ENCODE data around the gene SIK2. TPM values are rescaled to one million over a fixed set of nuclear protein-coding genes. Genes with fewer than 3 reads are reported as not detected.

SIK2 gene
- total and polyA plus RNA-seq, 3 experiments from 2014 or later, result 0.48 to 10.3 (median 8.8) TPM

DNA sequence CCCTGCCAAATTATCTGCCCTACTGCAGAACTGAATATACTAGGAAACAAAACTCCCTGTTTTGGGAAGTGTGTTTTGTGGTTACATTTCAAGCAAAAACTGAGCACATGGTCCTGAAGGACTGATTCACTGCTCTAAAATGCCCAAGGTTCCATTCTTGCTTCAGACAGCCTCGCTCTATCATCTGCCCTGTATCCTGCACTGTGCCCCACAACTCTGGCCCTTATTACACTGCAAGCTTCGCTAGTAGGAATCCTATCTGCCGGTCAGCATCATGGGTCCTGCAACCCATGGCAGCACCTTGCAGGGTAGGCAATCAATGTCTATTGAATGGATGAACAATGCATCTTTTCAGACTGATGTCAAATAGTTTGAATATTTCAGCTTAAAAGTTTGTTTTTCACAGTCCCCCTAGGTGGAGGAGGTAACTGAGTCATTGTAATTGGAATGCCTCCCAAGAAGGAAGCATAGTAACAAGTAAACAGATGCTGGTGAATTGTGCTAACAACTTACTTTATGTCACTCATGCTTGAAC lies 40.4 kb upstream of the SIK2 start:
- Mint-ChIP-seq H3K27me3 (peaks cover 0 to 7% of the 10 kb centered on the region in 2 donors), H3K27ac (no peak overlapping the region), H3K4me1 (no peaks in the 10 kb centered on the region), H3K9me3 (peaks cover 0 to 4% (median 0%) of the 10 kb centered on the region in 5 donors), H3K4me3 (no peak overlapping the region), H3K36me3 (no peaks in the 10 kb centered on the region)
- ChIA-PET POLR2A (no interaction called here), CTCF (interaction anchor here (1.0 to 1.5 kb wide), 3 partner anchors 9 to 280 kb away, joined by 3 to 4 read pairs (median 3); no protein-coding TSS in a partner anchor)
- no peaks in the 10 kb centered on the region for H3K36me3 ChIP-seq (ENCODE audit: insufficient read depth, low read length)
- H3K9me3 ChIP-seq (ENCODE audit: low read length), result no peaks in the 10 kb centered on the region
- H3K4me3 ChIP-seq (ENCODE audit: low read length), result no peak overlapping the region
- H3K4me1 ChIP-seq (ENCODE audit: insufficient read depth, low read length), result no peaks in the 10 kb centered on the region
- H3K27me3 ChIP-seq (ENCODE audit: insufficient read depth, low read length, poor library complexity, severe bottlenecking), result no peaks in the 10 kb centered on the region
- no peak overlapping the region for H3K27ac ChIP-seq (ENCODE audit: low read depth, low read length)
- no peak for DNase-seq

GRCh38 chr11:111562692-111563389 lies 39.4 kb upstream of the SIK2 start:
- Histone ChIP-seq H3K9me3 (ENCODE audit: low read length) (no peaks in the 10 kb centered on the region), H3K36me3 (ENCODE audit: insufficient read depth, low read length) (no peaks in the 10 kb centered on the region), H3K27me3 (ENCODE audit: insufficient read depth, low read length, poor library complexity, severe bottlenecking) (no peaks in the 10 kb centered on the region), H3K27ac (ENCODE audit: low read depth, low read length) (no peak overlapping the region), H3K4me3 (ENCODE audit: low read length) (no peak overlapping the region), H3K4me1 (ENCODE audit: insufficient read depth, low read length) (no peaks in the 10 kb centered on the region)
- CTCF ChIA-PET, result interaction anchor here (1.0 to 2.3 kb wide), 3 partner anchors 10 to 279 kb away, joined by 3 to 7 read pairs (median 4); no protein-coding TSS in a partner anchor
- DNase-seq, result no peak
- H3K36me3 Mint-ChIP-seq, result no peaks in the 10 kb centered on the region
- H3K4me1 Mint-ChIP-seq, result no peaks in the 10 kb centered on the region
- peaks cover 0 to 7% of the 10 kb centered on the region in 2 donors for H3K27me3 Mint-ChIP-seq
- H3K4me3 Mint-ChIP-seq, result no peak overlapping the region
- POLR2A ChIA-PET, result no interaction called here
- no peaks in the 10 kb centered on the region for H3K9me3 Mint-ChIP-seq
- H3K27ac Mint-ChIP-seq, result peak overlapping the region in 1 of 8 donors; percentile 34

- Mint-ChIP-seq H3K36me3 (no peaks in the 10 kb centered on the region), H3K27ac (no peak overlapping the region), H3K9me3 (no peaks in the 10 kb centered on the region), H3K4me3 (no peak overlapping the region), H3K4me1 (no peaks in the 10 kb centered on the region), H3K27me3 (peaks cover 0 to 12% of the 10 kb centered on the region in 2 donors)
- CTCF ChIA-PET, result interaction anchor here (0.7 to 2.3 kb wide), 3 partner anchors 10 to 277 kb away, joined by 3 to 7 read pairs (median 5); no protein-coding TSS in a partner anchor
- Histone ChIP-seq H3K4me1 (ENCODE audit: insufficient read depth, low read length) (no peaks in the 10 kb centered on the region), H3K4me3 (ENCODE audit: low read length) (no peak overlapping the region), H3K9me3 (ENCODE audit: low read length) (no peaks in the 10 kb centered on the region), H3K36me3 (ENCODE audit: insufficient read depth, low read length) (no peaks in the 10 kb centered on the region), H3K27ac (ENCODE audit: low read depth, low read length) (no peak overlapping the region), H3K27me3 (ENCODE audit: insufficient read depth, low read length, poor library complexity, severe bottlenecking) (no peaks in the 10 kb centered on the region)
- peak; percentile 30 to 62 (median 49) for DNase-seq
- POLR2A ChIA-PET, result no interaction called here
Measured at GRCh38 chr11:111565114-111565720, 37.0 kb upstream of the SIK2 start.

DNA sequence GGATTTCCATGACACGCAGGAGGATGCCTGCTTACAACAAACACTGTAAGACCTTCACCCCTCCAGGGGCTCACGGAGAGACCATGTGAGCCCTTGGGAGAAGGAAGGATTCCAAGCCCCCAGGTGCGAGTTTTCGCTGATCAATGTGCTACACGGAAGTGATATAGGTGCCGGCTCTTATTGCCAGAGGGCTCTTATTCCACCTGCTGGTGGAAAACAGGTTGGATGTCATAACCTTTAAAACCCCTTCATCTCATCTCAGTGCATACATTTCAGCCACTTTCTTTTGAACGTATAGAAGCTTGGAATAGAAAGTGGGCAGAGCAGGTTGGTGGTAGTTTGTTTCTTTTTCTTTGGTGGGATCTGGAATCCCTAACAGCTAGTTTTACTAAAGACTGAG lies 35.9 kb upstream of the SIK2 start:
- CTCF ChIA-PET, result interaction anchor here (1.1 to 1.4 kb wide), 2 partner anchors 11 to 276 kb away, joined by 3 to 4 read pairs; no protein-coding TSS in a partner anchor
- Histone ChIP-seq H3K9me3 (ENCODE audit: low read length) (no peaks in the 10 kb centered on the region), H3K27ac (ENCODE audit: low read depth, low read length) (no peak overlapping the region), H3K36me3 (ENCODE audit: insufficient read depth, low read length) (no peaks in the 10 kb centered on the region), H3K4me1 (ENCODE audit: insufficient read depth, low read length) (no peaks in the 10 kb centered on the region), H3K4me3 (ENCODE audit: low read length) (no peak overlapping the region), H3K27me3 (ENCODE audit: insufficient read depth, low read length, poor library complexity, severe bottlenecking) (no peaks in the 10 kb centered on the region)
- peak overlapping the region in 1 of 8 donors; percentile 32 for H3K27ac Mint-ChIP-seq
- H3K4me3 Mint-ChIP-seq, result no peak overlapping the region
- no peaks in the 10 kb centered on the region for H3K9me3 Mint-ChIP-seq
- DNase-seq, result no peak
- no peaks in the 10 kb centered on the region for H3K36me3 Mint-ChIP-seq
- H3K27me3 Mint-ChIP-seq, result peaks cover 0 to 20% of the 10 kb centered on the region in 2 donors
- no peaks in the 10 kb centered on the region for H3K4me1 Mint-ChIP-seq
- POLR2A ChIA-PET, result no interaction called here

DNA sequence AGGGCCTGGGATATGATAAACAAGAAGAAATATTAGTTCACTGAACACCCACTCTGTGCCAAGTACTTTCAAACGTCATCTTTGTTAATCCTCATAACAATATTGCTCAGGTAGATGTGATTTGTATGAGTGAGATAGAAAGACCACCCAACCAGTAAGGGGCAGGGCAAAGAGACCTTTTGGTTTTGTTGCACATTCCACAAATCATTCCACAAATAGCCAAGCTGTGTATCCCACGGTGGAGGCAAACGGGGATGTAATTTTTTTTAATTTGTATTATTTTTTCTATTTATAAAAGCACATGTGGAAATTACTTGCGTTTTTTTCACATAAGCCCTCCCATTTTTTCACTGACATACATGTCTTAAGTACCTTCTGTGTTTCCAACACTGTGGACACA lies 32.8 kb upstream of the SIK2 start:
- Mint-ChIP-seq H3K27ac (no peak overlapping the region), H3K4me1 (no peaks in the 10 kb centered on the region), H3K36me3 (no peaks in the 10 kb centered on the region), H3K4me3 (no peak overlapping the region), H3K9me3 (no peaks in the 10 kb centered on the region), H3K27me3 (peaks cover 0 to 21% of the 10 kb centered on the region in 2 donors)
- DNase-seq, result no peak
- no peaks in the 10 kb centered on the region for H3K9me3 ChIP-seq (ENCODE audit: low read length)
- no peaks in the 10 kb centered on the region for H3K27me3 ChIP-seq (ENCODE audit: insufficient read depth, low read length, poor library complexity, severe bottlenecking)
- no peak overlapping the region for H3K27ac ChIP-seq (ENCODE audit: low read depth, low read length)
- H3K4me3 ChIP-seq (ENCODE audit: low read length), result no peak overlapping the region
- CTCF ChIA-PET, result interaction anchor here (0.9 to 1.2 kb wide), 2 partner anchors 13 to 272 kb away, joined by 3 read pairs; no protein-coding TSS in a partner anchor
- H3K36me3 ChIP-seq (ENCODE audit: insufficient read depth, low read length), result no peaks in the 10 kb centered on the region
- POLR2A ChIA-PET, result no interaction called here
- no peaks in the 10 kb centered on the region for H3K4me1 ChIP-seq (ENCODE audit: insufficient read depth, low read length)

- Histone ChIP-seq H3K4me1 (ENCODE audit: insufficient read depth, low read length) (no peaks in the 10 kb centered on the region), H3K27ac (ENCODE audit: low read depth, low read length) (no peak overlapping the region), H3K4me3 (ENCODE audit: low read length) (no peak overlapping the region), H3K27me3 (ENCODE audit: insufficient read depth, low read length, poor library complexity, severe bottlenecking) (no peaks in the 10 kb centered on the region), H3K36me3 (ENCODE audit: insufficient read depth, low read length) (no peaks in the 10 kb centered on the region), H3K9me3 (ENCODE audit: low read length) (no peaks in the 10 kb centered on the region)
- Mint-ChIP-seq H3K4me1 (no peaks in the 10 kb centered on the region), H3K27me3 (peaks cover 0 to 21% of the 10 kb centered on the region in 2 donors), H3K4me3 (no peak overlapping the region), H3K27ac (no peak overlapping the region), H3K9me3 (no peaks in the 10 kb centered on the region), H3K36me3 (no peaks in the 10 kb centered on the region)
- CTCF ChIA-PET, result no interaction called here
- no peak for DNase-seq
- POLR2A ChIA-PET, result no interaction called here
Measured at GRCh38 chr11:111570796-111571195, 31.5 kb upstream of the SIK2 start.

DNA sequence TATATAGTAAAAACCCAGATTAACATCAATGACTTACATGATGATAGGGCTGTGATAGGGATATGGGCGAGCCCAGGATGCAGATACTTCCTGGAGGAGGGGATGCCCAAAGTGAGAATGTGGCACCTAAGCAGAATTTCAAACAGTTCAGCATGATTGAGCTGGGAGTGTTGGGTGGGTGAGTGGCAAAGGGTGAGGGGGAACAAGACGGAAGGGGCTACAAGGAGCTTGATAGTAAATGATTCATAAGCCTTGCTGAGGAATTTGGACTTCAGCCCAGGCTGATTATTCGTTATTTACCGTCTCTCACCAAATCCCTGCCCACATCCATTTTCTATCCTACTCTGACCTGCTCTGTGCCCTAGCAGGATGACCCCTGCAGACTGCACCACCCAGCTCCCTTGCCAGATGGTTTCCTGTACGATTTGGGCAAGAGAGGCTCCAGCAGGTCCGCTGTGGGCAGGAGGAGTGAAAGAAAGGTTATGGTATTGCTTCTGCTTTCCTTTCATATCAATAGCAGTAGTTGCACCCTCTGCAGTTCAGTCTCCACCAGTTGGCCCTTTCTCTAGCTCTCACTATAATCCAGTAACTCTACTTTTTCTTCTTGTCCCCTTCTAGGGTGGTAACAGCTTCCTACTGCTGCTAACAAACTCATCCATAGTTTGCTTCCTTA lies 30.3 kb upstream of the SIK2 start:
- Mint-ChIP-seq H3K27ac (no peak overlapping the region), H3K4me1 (no peaks in the 10 kb centered on the region), H3K9me3 (no peaks in the 10 kb centered on the region), H3K27me3 (peaks cover 0 to 21% of the 10 kb centered on the region in 2 donors), H3K4me3 (no peak overlapping the region), H3K36me3 (no peaks in the 10 kb centered on the region)
- Histone ChIP-seq H3K27me3 (ENCODE audit: insufficient read depth, low read length, poor library complexity, severe bottlenecking) (no peaks in the 10 kb centered on the region), H3K4me3 (ENCODE audit: low read length) (no peak overlapping the region), H3K27ac (ENCODE audit: low read depth, low read length) (no peak overlapping the region), H3K36me3 (ENCODE audit: insufficient read depth, low read length) (no peaks in the 10 kb centered on the region), H3K9me3 (ENCODE audit: low read length) (no peaks in the 10 kb centered on the region), H3K4me1 (ENCODE audit: insufficient read depth, low read length) (no peaks in the 10 kb centered on the region)
- POLR2A ChIA-PET, result no interaction called here
- no peak for DNase-seq
- CTCF ChIA-PET, result interaction anchor here (0.6 to 2.1 kb wide), 3 partner anchors 15 to 207 kb away, joined by 3 to 7 read pairs (median 4); no protein-coding TSS in a partner anchor

DNA sequence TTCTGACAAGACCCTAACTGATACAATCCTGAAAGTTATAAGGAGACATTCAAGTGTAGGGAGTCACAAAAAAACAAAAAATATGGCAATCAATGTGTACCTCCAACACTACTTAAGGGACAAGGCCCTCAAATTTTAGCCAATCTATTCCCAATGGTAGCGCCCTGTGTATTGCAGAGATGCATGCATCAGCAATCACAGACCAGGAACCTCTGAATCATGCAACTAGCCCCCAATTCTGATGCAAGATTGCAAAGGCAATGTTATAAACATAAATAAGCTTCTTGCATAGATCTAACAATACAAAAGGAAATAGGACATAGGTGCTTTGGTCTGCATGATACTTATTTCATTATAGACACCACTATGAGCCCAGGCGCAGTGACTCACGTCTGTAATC lies 29.7 kb upstream of the SIK2 start:
- Mint-ChIP-seq H3K4me3 (no peak overlapping the region), H3K27ac (no peak overlapping the region), H3K36me3 (no peaks in the 10 kb centered on the region), H3K4me1 (no peaks in the 10 kb centered on the region), H3K27me3 (peaks cover 0 to 21% of the 10 kb centered on the region in 2 donors), H3K9me3 (no peaks in the 10 kb centered on the region)
- Histone ChIP-seq H3K4me1 (ENCODE audit: insufficient read depth, low read length) (no peaks in the 10 kb centered on the region), H3K4me3 (ENCODE audit: low read length) (no peak overlapping the region), H3K27me3 (ENCODE audit: insufficient read depth, low read length, poor library complexity, severe bottlenecking) (no peaks in the 10 kb centered on the region), H3K27ac (ENCODE audit: low read depth, low read length) (no peak overlapping the region), H3K36me3 (ENCODE audit: insufficient read depth, low read length) (no peaks in the 10 kb centered on the region), H3K9me3 (ENCODE audit: low read length) (no peaks in the 10 kb centered on the region)
- CTCF ChIA-PET, result interaction anchor here (1.2 to 2.1 kb wide), 2 partner anchors 14 to 205 kb away, joined by 4 to 7 read pairs; no protein-coding TSS in a partner anchor
- POLR2A ChIA-PET, result no interaction called here
- no peak for DNase-seq
